ENCODE results near the gene CTSH.
"Not testable (repeated sequence)": the region's sequence is repeated elsewhere in the genome, so short reads cannot be mapped to it uniquely, and the experiment has no call there.

Gene CTSH

DNA sequence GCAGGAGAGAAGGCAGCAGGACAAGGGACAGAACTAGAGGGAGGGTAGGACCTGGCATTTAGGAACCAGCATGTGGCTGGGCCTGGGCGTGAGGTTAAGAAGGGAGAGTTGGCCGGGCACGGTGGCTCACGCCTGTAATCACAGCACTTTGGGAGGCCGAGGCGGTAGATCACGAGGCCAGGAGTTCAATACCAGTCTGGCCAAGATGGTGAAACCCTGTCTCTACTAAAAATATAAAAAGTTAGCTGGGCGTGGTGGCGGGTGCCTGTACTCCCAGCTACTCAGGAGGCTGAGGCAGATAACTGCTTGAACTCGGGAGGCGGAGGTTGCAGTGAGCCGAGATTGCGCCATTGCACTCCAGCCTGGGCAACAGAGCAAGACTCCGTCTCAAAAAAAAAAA, 16.7 kb downstream of the CTSH start:
- not testable (repeated sequence) for H3K4me3 ChIP-seq, H3K27ac ChIP-seq

DNA sequence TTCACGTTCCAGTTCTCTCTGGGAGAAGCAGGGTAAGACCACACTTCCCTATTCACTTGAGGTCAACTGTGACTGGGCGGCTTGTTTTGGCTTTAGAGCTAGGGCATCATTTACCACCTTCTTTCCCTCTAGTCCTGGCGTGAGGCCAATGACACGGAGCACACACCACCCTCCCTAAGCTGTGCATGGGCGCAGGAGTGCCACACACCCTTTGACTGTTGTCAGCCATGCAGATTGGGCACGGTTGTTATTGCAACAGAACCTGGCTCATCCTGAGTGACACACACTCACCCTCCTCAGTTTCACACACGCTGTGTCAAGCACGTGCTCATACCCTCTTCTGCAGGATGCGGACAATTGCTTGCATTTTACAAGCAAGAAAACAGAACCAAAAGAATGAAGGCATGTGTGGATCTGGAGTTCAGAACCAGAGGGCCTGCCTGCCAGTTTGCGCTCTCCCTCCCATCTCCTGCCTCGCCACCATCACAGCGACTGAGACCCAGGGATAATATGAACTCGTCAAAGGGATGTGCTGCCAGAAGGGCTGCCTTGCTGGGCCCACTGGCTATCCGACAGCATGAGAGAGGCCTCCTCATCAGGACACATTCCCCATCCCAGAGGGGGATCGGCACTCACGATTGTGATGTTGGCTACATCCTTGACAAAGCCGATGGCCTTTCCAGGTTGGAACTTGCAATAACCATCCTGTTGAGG, 17.6 kb downstream of the CTSH start:
- no peak overlapping the region for H3K27ac ChIP-seq

DNA sequence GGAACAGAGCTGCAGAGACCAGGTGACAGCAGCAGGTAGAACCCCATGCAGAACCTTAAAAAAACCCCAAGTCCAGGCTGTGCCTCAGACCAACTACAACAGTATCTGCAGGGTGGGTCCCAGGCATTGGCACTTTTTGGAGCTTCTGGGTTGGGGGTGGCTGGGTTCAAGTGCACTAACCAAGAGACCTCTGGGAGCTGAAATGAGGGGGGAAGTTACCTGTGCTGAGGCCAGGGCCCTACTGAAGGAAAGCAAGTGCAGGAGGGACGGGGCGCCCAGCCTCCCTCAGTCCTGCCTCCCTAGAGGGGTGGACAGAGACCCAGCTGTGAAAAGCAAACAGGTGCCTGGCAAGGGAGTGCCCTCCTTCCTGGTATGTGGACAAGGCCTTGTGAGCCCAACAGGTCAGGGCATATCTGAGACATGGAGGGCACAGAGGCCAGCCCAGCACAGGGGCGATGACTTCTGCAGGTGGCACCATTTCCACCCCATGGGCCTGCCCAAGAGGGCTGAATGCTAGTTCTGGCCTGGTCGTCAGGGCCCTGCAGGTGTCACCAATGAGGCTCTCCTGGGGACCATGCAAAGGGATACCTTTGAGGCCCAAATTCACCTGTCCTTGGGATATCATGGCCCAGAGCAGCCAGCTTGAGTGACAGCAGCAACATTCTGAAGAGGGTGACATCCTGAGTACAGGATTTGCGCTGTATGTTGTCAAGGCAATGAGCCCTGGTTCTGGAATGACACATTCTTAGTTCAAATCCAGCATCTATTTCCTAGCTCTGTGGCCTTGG, 18.7 kb downstream of the CTSH start:
- H3K4me3 ChIP-seq: no peak overlapping the region
- no peak overlapping the region for H3K27ac ChIP-seq

More for the DNA sequence above, 17.6 kb downstream of the CTSH start:
- H3K4me3 ChIP-seq: no peak overlapping the region

DNA sequence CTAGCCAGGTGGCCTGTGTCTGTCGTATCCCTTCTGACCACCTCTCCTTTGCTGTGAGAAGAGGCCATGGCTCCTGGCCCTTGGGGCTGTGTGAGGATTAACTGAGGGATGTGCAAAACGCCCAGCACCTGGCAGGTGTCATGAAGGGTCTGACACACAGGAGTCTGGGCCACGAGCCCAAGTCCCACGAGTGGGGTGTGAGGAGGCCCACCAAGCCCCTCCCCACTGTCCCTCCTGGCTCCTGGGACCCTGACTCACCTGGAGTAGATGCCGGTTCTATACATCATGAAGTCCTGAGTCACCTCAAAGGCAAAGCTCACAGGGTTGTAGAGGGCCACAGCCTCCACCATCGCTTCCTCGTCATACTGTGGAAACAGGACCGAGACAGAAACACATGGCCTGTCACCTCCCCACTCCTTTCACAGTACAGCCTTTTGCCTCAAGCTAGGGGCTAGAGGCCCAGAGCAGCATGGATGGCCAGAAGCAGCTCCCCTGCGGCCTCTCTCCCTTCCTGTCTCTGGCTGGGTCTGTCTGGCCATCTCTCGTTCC, 19.7 kb downstream of the CTSH start:
- Histone ChIP-seq H3K4me3 (no peak overlapping the region), H3K27ac (peak overlapping the region in 1 of 21 experiments; percentile 39)

DNA sequence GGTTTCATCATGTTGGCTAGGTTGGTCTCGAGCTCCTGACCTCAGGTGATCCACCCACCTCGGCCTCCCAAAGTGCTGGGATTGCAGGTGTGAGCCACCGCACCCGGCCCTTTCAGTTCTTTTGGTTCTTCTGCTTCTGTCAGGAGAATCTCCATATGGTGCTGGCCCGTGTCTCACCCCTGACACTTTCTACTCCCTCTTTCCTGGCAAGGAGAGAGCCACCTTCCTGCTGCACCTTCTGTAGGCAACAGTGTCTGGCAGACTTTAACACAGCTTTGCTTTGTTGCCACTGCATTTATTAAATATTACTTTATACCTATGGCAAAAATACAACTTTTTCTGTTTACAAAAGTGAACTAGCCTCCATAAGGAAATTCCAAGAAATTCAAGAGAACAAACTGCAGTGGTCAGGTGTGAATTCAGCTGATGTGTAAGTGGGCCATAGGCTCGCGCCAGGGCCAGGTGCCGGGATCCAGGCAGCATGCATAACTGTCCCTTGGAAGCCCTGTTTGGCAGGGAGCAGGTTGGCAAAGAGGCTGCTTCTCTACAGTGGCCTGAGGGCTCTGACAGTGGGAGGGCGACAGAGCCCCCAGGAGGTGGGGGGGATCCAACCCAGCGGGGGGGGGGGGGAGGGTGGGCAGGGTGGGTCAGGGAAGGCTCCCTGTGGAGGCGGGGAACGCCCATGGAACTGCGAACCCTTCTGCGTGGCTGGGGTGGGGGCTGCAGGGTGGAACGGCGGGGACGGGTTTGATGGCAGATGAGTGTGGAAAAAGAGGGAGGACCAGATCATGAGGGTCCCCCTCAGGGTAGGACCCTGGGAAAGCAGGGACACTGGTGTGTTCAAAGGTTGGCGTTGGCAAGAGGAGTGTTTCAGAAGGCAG, 21.1 kb downstream of the CTSH start:
- H3K4me3 ChIP-seq: no peak overlapping the region
- peak overlapping the region in 1 of 21 experiments; percentile 28 for H3K27ac ChIP-seq

DNA sequence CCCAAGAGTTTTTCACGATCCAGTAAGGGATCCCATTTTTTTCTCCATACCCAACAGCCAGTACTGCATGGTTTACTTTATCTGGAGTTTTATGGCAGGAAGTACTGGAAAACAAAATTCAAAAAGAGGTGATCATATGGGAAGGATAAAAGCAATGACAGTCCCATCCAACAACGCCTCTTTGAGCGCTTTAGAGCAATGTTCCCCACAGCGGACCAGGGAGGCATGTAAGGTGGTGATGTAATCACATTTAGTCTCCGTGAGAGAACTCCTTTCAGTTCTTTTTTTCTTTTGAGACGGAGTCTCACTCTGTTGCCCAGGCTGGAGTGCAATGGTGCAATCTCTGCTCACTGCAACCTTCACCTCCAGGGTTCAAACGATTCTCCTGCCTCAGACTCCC, 21.8 kb downstream of the CTSH start:
- no peak overlapping the region for H3K4me3 ChIP-seq
- H3K27ac ChIP-seq: peak overlapping the region in 1 of 21 experiments; percentile 21

DNA sequence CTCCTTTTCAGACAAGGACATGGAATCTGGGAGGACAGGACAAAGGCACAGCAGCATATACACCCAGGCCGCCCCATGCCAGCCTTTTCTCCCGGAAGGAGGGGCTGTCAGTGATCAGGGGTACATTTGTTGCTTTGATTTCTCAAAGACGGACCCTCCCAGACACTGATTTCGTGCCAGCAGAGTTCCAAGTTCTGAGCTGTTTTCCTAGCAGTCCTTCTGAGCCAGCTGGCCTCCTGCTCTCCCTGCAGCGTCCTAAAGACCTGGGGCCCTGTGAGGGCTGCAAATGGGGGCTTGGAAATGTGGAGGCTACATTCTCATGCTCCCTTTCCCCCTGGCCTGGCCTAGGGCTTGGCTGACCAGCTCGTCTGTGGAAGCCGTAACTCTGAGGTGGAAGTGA, 22.3 kb downstream of the CTSH start:
- Histone ChIP-seq H3K4me3 (no peak overlapping the region), H3K27ac (peak overlapping the region in 2 of 21 experiments; percentile 3 to 21)

DNA sequence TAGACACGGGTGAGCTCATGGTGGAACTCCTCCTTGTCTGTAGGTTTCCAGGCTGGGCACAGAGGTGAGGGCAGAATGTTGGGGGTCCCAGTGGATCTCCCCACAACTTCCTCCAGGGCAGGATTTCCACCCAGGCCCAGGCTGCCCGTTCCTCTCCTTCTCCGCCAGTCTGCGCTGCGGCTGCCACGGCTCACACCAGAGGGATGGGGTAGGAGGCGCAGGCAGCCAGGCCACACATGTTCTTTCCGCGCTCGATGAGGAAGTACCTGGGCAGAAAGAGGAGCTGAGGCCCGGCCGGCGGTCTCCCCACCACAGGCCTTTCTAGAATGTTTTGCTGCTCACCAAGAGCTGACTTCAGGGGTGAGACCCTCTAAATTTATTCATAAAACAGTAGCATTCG, 22.9 kb downstream of the CTSH start:
- peak overlapping the region in 1 of 21 experiments; percentile 3 for H3K27ac ChIP-seq
- no peak overlapping the region for H3K4me3 ChIP-seq

DNA sequence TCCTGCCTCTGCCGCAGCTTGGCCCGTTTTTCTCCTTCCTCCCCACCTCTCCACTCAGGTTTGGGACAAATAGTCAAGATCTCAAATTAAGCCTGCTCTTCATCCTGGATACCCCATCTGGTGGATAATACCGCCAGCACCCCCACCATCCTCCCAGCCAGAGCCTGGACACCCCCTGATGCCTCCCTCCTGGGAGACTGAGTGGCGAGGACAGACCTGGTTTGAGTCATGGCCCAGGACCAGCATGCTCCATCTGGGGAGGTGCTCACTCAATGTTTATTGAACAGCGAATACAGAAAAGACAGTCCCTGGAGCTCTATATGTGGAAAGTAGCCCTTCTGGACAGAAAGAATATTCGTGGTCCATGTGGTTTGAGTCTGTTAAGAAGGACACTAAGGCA, 23.3 kb downstream of the CTSH start:
- no peak overlapping the region for H3K4me3 ChIP-seq
- no peak overlapping the region for H3K27ac ChIP-seq

DNA sequence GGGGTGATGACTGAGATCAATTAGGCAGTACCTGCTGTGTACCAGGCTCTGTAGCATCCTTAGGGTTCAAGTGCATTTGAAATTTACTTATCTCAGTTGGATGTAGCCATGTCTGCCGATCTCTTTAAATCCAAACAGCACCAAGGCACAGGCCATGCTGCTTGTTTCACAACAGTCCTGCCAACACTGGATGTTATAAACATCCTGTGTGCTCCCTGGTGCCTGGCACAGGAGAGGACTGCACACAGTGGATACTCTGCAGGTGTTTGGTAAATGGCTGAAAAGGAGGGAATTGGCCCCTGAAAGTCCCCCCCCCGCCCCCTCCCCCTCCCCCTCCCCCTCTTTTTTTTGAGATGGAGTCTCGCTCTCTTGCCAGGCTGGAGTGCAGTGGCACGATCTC, 27.0 kb downstream of the CTSH start:
- Histone ChIP-seq H3K4me3 (no peak overlapping the region), H3K27ac (no peak overlapping the region)

DNA sequence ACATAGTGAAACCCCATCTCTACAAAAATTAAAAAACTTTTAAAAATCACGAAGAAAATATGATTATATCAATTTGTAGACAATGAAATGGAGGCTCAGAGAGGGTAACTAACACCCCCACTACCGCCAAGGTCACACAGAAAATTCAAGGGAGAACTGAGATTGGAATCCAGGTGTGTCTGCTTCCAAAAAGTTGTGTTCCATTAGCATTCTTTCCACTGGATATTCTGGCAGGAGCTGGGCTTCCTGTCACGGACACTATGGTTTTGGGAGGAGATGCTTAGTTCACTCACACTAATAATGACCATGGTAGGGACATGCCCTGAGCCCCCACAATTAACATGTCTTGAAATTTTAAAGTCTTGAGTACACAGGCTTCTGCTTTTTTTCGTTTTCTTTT, 28.8 kb downstream of the CTSH start:
- Histone ChIP-seq H3K4me3 (no peak overlapping the region), H3K27ac (peak overlapping the region in 14 of 21 experiments; percentile 5 to 82 (median 56))

DNA sequence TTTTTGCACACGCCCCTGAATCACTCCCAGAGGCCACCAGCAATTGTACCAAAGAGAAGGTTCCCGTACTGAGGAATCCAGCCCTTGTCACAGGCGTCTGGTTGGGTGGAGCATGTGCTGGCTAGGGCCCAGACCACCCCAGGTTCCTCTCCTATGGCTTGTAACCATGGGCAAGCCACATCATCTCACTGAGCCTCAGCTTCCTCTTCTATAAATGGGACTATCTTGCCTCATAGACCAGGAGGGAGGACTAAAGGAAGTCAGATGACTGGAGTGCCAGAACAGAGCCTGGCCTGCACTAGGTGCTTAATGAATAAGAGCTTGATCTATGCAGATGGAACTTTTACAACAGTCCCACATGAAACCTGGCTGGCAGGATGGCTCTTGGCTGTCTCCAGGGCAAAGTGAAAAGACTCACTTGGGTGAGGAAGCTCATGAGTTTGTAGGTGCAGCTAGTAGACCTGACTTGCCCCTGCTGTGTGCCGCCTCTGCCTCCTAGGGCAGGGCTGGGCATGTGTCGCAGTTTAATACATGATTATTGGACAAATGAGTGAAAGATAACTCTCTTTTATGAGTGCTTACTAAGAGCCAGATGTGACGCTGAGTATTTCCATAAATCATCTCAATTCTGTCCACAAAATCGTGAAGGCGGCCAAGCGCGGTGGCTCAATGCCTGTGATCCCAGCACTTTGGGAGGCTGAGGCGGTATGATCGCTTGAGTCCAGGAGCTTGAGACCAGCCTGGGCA, 29.3 kb downstream of the CTSH start:
- H3K4me3 ChIP-seq: no peak overlapping the region
- H3K27ac ChIP-seq: peak overlapping the region in 17 of 21 experiments; percentile 5 to 82 (median 59)

DNA sequence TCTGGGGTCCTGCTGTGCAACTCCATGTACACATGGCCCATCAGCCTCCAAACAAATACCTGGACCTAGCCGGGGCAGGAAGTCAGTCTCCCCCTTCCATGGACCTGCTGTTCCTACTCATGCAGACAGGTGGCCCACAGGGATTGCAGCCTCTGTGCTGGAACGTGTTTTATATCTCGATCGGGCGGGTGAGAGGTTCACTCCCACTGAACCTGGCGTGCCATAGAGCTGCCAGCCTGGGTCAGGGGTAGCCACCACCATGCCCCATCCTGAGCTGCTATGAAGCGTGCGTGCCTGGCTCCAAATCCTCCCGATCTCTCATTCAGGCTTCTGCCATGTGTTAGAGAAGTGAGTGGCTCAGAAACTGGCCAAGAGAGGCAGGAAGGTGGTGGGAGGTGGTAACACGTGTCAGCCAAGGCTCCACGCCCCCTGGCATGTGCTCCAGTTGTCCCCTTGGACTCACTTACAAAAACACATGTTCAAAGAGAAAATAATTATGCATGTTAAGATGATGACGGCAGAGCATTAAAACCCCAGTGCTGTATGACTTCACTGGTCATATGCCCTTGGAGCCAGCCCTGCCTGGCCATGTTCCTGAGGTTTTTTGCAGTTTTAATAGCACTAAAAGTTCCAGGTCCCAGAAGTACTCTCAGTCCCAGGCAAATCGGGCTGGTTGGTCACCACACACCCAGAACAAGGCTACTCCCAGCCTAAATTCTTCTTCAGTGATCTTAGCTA, 30.6 kb downstream of the CTSH start:
- Histone ChIP-seq H3K27ac (peak overlapping the region in 9 of 21 experiments; percentile 6 to 82 (median 39)), H3K4me3 (no peak overlapping the region)

DNA sequence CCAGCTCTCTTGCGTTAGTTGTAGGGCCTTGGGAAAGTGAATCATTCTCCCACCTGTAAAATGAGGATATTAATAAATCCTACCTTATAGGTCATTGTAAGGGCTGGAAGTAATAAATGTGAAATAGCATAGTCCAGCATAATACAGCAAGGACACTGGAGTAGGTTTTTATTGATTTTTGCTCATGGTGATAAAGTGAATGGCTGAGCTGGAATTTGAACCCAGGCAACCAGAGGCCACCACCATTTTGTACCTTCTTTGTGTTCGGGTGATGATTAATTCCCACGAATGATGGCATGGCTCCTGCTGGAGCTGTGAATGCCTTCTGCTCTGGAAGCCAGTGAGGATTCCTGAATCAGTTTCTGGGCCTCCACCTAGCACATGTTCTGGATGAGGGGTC, 31.8 kb downstream of the CTSH start:
- H3K4me3 ChIP-seq: no peak overlapping the region
- peak overlapping the region in 1 of 21 experiments; percentile 51 for H3K27ac ChIP-seq

DNA sequence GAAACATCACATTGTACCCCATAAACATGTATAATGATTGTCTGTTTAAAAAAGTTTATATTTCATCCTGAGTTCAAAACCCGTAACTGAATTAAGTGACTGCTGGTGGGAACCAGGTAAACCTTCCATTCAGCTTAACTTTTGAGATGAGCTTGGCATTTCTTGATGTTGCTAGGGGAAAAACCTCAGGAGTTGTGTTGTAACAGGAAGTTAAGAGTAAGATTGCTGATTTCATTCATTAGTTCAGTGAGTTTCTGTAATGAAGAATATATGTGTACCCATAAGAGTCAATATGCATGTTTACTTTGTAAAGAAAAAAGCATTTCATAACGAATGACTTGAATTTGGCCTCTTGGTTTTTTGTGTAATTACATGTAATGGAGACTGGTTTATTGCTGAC, 32.5 kb downstream of the CTSH start:
- Histone ChIP-seq H3K4me3 (no peak overlapping the region), H3K27ac (no peak overlapping the region)

DNA sequence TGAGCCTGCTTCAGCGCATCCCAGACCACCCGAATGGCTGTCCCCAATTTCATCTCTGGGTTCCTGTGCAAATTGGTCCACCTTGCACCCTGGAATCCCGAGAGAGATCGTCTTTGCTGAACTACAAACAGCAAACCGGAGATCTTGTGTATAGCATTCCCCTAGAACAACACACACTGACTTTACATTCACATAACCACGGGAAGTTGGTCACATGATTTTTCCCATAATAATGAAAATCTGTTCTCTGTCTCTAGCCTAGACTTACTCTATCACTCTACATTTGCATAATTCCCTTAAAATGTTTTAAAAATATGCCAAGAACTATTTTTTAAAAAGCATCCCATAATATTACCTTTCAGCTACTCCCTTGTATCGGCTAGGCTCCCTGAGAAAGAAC, 34.6 kb downstream of the CTSH start:
- H3K27ac ChIP-seq: peak overlapping the region in 2 of 21 experiments; percentile 36 to 59
- no peak overlapping the region for H3K4me3 ChIP-seq

DNA sequence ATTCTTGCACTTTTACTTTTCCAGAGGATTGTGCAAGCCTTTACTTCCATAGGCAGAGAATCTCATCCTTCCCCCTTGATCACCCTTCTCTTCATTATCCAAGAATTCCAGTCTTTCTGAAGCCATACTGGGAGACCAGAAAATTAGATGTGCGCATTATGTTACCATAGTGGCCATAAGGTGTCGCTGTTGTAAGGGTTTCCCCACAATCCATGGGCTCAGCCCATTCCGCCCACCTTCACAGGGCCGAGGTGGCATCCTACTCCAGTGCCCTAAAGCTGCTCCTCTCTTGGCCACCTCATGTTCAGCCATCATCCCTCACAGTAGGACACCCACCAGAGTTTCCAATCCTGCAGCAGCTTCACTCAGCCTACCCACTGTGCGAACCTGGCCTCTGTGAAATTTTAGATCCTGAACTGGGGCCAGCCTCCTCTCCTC, 35.0 kb downstream of the CTSH start:
- H3K4me3 ChIP-seq: no peak overlapping the region
- peak overlapping the region in 3 of 21 experiments; percentile 10 to 59 (median 36) for H3K27ac ChIP-seq

DNA sequence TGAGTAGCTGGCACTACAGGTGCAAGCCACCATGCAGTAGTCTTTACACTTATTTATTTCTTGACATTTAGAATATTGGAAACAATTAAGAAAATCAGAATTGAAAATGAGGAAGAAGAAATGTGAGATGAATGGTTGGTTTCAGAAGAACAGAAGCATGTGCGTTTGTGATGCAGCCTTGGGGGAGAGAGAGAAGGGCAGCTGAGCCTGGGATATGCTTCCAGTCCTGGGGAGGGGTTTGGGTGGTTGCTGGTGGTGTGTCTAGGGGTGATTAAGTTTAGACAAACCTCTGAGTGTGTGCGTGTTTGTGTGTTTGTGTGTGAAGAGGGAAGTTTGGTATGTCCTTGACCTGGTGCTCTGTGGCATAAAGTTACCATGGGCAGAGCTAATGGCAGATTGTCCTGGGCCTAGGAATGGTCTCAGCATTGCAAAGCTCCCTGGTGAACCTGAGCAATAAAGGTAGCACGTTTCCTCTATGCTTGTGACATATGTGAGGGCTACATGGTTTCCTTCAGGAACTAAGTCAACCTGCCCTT, 35.6 kb downstream of the CTSH start:
- peak overlapping the region in 1 of 21 experiments; percentile 10 for H3K27ac ChIP-seq
- no peak overlapping the region for H3K4me3 ChIP-seq
